ELF-1 (cell line): Measurements from ENCODE around the gene MSH5.
"Not testable (repeated sequence)": the region's sequence is repeated elsewhere in the genome, so short reads cannot be mapped to it uniquely, and the experiment has no call there.

Experiments used
- DNase-seq: peaks from one replicate; pipeline ENCODE4 v3.0.0-alpha.2; 2016; ENCODE audit warnings: low read depth, low spot score

Gene MSH5

GRCh38 chr6:31778193-31778592 lies 38.4 kb downstream of the MSH5 start:
- DNase-seq: no peak

- no peak for DNase-seq
Measured at GRCh38 chr6:31778999-31779885, 39.4 kb downstream of the MSH5 start.

DNA sequence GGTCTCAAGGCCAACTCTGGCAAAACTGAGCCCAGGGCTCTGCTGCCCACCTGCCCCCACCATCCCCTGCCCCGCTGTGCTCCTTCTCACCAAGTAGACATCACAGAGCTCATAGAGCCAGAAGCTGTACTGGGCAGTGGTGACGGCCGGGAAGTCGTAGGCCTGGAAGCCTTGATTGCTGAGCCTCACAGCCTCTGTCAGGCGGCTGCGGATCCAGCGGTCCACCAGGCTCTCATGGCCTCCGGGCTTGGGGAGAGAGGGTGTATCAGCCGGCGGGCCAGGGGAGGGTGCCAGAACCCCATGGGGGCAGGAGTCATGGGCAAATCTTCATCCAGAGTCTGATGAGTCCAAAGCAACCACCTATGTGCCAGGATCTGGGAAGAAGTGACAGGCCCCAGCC lies 40.1 kb downstream of the MSH5 start:
- DNase-seq: no peak

- DNase-seq: no peak
Measured at GRCh38 chr6:31780507-31781243, 40.9 kb downstream of the MSH5 start.

- no peak for DNase-seq
Measured at GRCh38 chr6:31781244-31782125, 41.7 kb downstream of the MSH5 start.

DNA sequence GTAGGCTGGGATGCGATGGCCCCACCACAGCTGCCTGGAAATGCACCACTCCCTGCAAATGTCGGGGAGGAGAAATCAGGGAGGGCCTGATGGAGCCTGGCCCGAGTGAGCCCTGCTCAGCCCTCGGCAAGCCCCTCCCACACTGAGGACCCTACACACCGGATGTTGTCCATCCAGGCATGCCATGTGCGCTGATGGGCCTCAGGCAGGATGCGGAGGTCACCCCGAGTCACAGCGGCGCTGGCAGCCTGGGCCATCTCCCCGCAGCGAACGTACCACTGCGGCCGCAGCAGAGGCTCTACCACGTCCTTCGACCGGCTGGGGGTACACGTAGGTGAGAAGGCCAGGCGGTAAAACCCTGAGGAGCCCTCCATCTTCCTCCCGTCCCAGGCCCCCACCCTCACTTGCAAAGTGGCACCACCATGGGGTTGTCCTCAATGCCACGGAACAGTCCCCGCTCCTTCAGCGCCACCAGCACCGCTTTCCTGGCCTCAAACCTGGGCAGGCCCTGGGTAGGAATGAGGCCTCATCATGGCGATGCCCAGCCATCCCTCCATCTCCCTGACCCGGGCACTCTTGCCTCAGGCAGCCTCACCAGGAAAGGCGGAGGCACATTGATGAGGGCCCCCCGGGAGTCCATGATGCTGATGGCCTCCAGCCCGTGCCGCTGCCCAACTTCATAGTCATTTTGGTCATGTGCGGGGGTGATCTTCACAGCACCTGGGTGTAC lies 42.5 kb downstream of the MSH5 start:
- DNase-seq: no peak

GRCh38 chr6:31784098-31784925 lies 44.5 kb downstream of the MSH5 start:
- no peak for DNase-seq

DNA sequence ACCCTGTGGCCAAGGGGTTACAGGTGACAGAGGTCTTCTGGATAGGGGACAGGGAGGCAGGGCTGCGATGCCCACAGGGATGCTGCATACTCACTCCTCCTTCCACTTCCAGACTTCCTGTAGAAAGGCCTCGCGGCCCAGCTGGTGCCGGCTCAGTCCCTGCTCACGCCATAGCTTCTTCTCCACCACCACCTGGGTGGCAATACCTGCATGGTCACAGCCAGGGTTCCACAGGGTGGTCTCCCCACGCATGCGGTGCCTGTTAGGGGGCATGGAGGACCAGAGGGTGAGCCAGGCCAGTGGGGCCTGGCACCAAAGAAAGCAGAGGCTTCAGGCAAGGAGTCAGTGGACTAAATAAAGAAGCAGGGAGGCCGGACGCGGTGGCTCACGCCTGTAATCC lies 45.7 kb downstream of the MSH5 start:
- DNase-seq: no peak

DNA sequence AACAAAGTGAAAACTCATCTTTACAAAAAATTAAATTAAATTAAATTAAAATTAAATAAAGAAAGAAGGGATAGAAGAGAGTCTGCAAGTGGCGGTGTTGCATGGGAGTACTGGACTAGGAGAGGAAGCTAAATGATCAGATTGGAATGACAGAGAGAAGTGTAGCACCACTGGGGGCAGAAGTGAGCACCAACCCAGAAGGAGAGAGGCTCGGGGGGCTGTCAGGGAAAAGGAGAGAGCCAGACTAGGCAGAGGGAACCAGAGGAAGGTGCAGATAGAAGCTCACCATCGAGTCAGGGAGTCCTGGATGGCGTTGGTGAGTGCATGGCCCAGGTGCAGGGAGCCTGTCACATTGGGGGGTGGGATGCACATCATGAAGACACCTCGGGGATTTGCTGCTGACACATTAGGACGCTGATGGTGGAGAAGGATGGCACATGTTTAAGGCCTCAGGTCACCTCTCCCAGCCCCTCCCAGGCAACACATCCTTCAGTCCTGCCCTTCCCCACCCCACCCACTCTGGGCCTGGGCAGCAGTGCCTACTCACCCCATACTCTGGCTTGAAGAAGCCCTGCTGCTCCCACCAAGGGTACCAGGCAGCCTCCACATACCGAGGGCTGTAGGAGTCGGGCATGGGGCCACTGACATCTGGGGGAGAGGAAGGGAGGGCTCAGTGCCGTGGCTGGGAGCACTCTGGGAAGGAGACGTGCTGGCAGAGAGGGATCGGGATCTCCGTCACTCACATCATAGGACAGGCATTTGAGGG lies 51.7 kb downstream of the MSH5 start:
- peak; percentile 77 for DNase-seq

GRCh38 chr6:31792090-31792374 lies 52.2 kb downstream of the MSH5 start:
- DNase-seq: no peak

DNA sequence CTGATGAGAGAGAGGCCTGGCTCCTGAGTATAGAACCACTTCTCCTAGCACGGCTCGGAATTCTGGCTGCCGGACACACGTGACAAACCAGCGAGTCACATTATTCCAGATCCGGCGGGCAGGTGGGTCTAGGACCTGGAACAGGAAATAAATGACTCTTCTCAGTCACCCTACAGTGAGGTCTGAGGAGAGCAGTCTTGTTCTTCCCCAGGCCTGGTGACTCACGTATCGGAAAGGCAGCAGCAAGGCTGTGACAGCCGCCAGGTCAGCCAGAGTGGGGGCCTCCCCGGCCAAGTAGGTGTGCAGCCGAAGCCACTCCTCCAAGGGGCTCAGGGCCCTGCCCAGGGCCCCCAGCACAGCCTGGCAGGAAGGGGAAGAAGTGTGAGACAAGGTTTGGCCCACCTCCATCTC lies 53.0 kb downstream of the MSH5 start:
- DNase-seq: no peak

GRCh38 chr6:31793927-31794245 lies 54.1 kb downstream of the MSH5 start:
- DNase-seq: not testable (repeated sequence)

DNA sequence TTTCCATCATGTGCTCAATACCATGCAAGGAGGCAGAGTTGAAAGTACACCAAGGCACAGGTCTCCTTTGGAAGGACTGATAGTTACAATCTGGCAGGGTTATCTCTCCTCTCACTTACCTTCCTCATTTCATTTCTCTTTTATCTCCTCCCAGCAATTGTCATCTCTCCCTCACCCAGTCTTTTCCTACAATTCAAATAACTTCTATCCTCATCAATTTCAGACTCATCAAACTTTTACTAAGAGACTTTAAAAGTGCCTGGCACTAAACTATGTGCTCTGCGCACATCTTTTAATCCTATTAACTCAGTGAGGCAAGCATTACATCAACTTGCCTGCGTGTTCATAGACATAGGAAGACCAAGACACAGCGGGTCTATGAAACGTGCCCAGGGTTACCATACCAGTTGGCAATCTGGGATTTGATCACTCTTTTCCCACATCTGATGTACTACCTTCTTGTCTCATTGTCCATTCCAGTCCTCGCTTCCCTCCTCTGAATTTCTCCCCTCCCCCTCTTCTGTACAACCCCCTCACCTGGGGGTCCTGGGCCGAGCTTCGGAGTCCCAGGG lies 54.6 kb downstream of the MSH5 start:
- DNase-seq: peak; percentile 37

- peak; percentile 64 for DNase-seq
Measured at GRCh38 chr6:31794866-31795615, 55.2 kb downstream of the MSH5 start.

GRCh38 chr6:31795616-31796298 lies 56.0 kb downstream of the MSH5 start, which contains the start of gene VARS1:
Gene VARS1 (minus strand): TSS chr6:31795752. CDS start chr6:31795217, 535 bp downstream.
- DNase-seq: peak; percentile 94

GRCh38 chr6:31796993-31797385 lies 57.2 kb downstream of the MSH5 start:
- no peak for DNase-seq

- DNase-seq: no peak
Measured at GRCh38 chr6:31797588-31797987, 57.8 kb downstream of the MSH5 start.

GRCh38 chr6:31799781-31800180 lies 60.0 kb downstream of the MSH5 start:
- DNase-seq: no peak
